Hepatocyte (in vitro differentiated cells): ENCODE measurements around the gene SV2C. TPM values are rescaled to one million over a fixed set of nuclear protein-coding genes. Genes with fewer than 3 reads are reported as not detected.

Source experiments
- DNase-seq: peaks from one replicate; pipeline ENCODE4 v3.0.0-alpha.2; 2016; ENCODE audit warnings: low spot score
- H2AFZ ChIP-seq: fragments of 200-600 bp; sonication (generic); 2 replicates; pipeline ENCODE4 v1.6.0; 2016; ENCODE audit warnings: antibody characterized with exemption, mild to moderate bottlenecking
- H3K27ac ChIP-seq: fragments of 200-600 bp; sonication (generic); 2 replicates; pipeline ENCODE4 v1.5.1; 2016; ENCODE audit warnings: mild to moderate bottlenecking
- H3K27me3 ChIP-seq: fragments of 200-600 bp; sonication (generic); 2 replicates; pipeline ENCODE4 v1.6.1; 2016
- H3K36me3 ChIP-seq: fragments of 200-600 bp; sonication (generic); replicated peaks from 2 replicates; pipeline ENCODE4 v1.5.1; 2016; ENCODE audit warnings: low read depth; ENCODE audit not compliant: insufficient read depth
- H3K4me1 ChIP-seq: fragments of 200-600 bp; sonication (generic); 2 replicates; pipeline ENCODE4 v1.5.1; 2016; ENCODE audit warnings: mild to moderate bottlenecking, moderate library complexity; ENCODE audit not compliant: insufficient read depth
- H3K4me2 ChIP-seq: fragments of 200-600 bp; sonication (generic); 2 replicates; pipeline ENCODE4 v1.6.0; 2016
- H3K4me3 ChIP-seq: fragments of 200-600 bp; sonication (generic); 2 replicates; pipeline ENCODE4 v1.5.1; 2016; ENCODE audit warnings: mild to moderate bottlenecking
- H3K79me2 ChIP-seq: fragments of 200-600 bp; sonication (generic); 2 replicates; pipeline ENCODE4 v1.6.0; 2017; ENCODE audit warnings: mild to moderate bottlenecking
- H3K9me2 ChIP-seq: fragments of 200-600 bp; sonication (generic); replicated peaks from 2 replicates; pipeline ENCODE4 v1.6.0; 2017; ENCODE audit warnings: mild to moderate bottlenecking; ENCODE audit not compliant: insufficient read depth
- H3K9me3 ChIP-seq: fragments of 200-600 bp; sonication (generic); 2 replicates; pipeline ENCODE4 v1.5.1; 2016; ENCODE audit warnings: low read depth, mild to moderate bottlenecking
- H4K20me1 ChIP-seq: fragments of 200-600 bp; sonication (generic); 2 replicates; pipeline ENCODE4 v1.6.0; 2016; ENCODE audit warnings: mild to moderate bottlenecking; ENCODE audit not compliant: insufficient read depth, poor library complexity, severe bottlenecking
- CTCF ChIP-seq: fragments of 200-600 bp; sonication (generic); IDR thresholded peaks from 2 replicates; pipeline ENCODE4 v1.5.1; 2016; ENCODE audit warnings: antibody characterized with exemption, mild to moderate bottlenecking; ENCODE audit not compliant: poor library complexity
- EZH2 ChIP-seq: fragments of 200-600 bp; sonication (generic); IDR thresholded peaks from 2 replicates; pipeline ENCODE4 v1.6.1; 2016; ENCODE audit warnings: antibody characterized with exemption, mild to moderate bottlenecking, borderline replicate concordance
- EZH2phosphoT487 ChIP-seq: fragments of 200-600 bp; sonication (generic); IDR thresholded peaks from one replicate; pipeline ENCODE4 v1.6.1; 2018; ENCODE audit warnings: antibody characterized with exemption, mild to moderate bottlenecking, low read depth, moderate library complexity; ENCODE audit not compliant: unreplicated experiment, severe bottlenecking
- WGBS: methylation state at CpG from one replicate; pipeline ENCODE4 v1.1.6; 2016; ENCODE audit warnings: low lambda C conversion rate; ENCODE audit errors: missing lambda C conversion rate; 5-methylcytosine and 5-hydroxymethylcytosine counted together
- polyA plus RNA-seq: library from polyadenylated mRNA; unstranded; fragments of >200 nt; fragmentation: Nextera tagmentation; extraction: Ambion mirVana; gene quantifications from 2 replicates; pipeline ENCODE4 v1.2.1, GENCODE V29; 2016
- total RNA-seq: library from RNA; depleted of rRNA; stranded (reverse); fragments of >200 nt; gene quantifications from 2 replicates; pipeline ENCODE4 v1.2.3, GENCODE V29; 2014

SV2C gene
- total and polyA plus RNA-seq, 2 experiments from 2014 or later, result under 0.01 to 0.05 TPM

GRCh38 chr5:76137887-76138542 lies 54.8 kb downstream of the SV2C start:
- no peak for DNase-seq
- H2AFZ ChIP-seq, result no peak overlapping the region
- H3K4me1 ChIP-seq, result no peaks in the 10 kb centered on the region
- TF ChIP-seq EZH2phosphoT487, result no peak
- TF ChIP-seq EZH2, result no peak
- no peak for TF ChIP-seq CTCF
- H3K4me3 ChIP-seq, result no peak overlapping the region
- no peak overlapping the region for H3K27ac ChIP-seq
- H3K4me2 ChIP-seq, result no peak overlapping the region
- H4K20me1 ChIP-seq, result no peaks in the 10 kb centered on the region
- no peaks in the 10 kb centered on the region for H3K79me2 ChIP-seq
- H3K9me3 ChIP-seq, result no peaks in the 10 kb centered on the region
- 60% methylated on average over 3 of the region's 3 CpGs for WGBS
- H3K36me3 ChIP-seq, result no peaks in the 10 kb centered on the region
- H3K9me2 ChIP-seq, result no peaks in the 10 kb centered on the region
- H3K27me3 ChIP-seq, result peaks cover 5% of the 10 kb centered on the region

- Histone ChIP-seq H3K4me1 (no peaks in the 10 kb centered on the region), H3K27me3 (no peaks in the 10 kb centered on the region), H3K36me3 (no peaks in the 10 kb centered on the region), H3K9me3 (no peaks in the 10 kb centered on the region), H3K4me2 (no peak overlapping the region), H3K79me2 (no peaks in the 10 kb centered on the region), H2AFZ (no peak overlapping the region), H3K9me2 (no peaks in the 10 kb centered on the region), H4K20me1 (no peaks in the 10 kb centered on the region), H3K27ac (no peak overlapping the region), H3K4me3 (no peak overlapping the region)
- 73% methylated on average over 3 of the region's 3 CpGs for WGBS
- no peak for TF ChIP-seq CTCF
- DNase-seq, result no peak
Measured at GRCh38 chr5:76143884-76144283, 60.7 kb downstream of the SV2C start.

GRCh38 chr5:76144513-76145274 lies 61.5 kb downstream of the SV2C start:
- DNase-seq, result no peak
- 55% methylated on average over 1 of the region's 1 CpG for WGBS
- Histone ChIP-seq H2AFZ (no peak overlapping the region), H3K9me2 (no peaks in the 10 kb centered on the region), H4K20me1 (no peaks in the 10 kb centered on the region), H3K27me3 (no peaks in the 10 kb centered on the region), H3K9me3 (no peaks in the 10 kb centered on the region), H3K4me2 (no peak overlapping the region), H3K36me3 (no peaks in the 10 kb centered on the region), H3K4me3 (no peak overlapping the region), H3K4me1 (no peaks in the 10 kb centered on the region), H3K27ac (no peak overlapping the region), H3K79me2 (no peaks in the 10 kb centered on the region)
- no peak for TF ChIP-seq EZH2phosphoT487
- TF ChIP-seq EZH2, result no peak
- TF ChIP-seq CTCF, result no peak
